DMS53 (cell line): ENCODE results near the gene TECPR2.
"Not testable (repeated sequence)": the region's sequence is repeated elsewhere in the genome, so short reads cannot be mapped to it uniquely, and the experiment has no call there.

ENCODE experiments used
- DNase-seq: peaks from one replicate; lab custom pipeline; 2025; lab: John Stamatoyannopoulos, UW

TECPR2 gene

GRCh38 chr14:102333795-102334705 lies 28.7 kb upstream of the TECPR2 start:
- no peak for DNase-seq

GRCh38 chr14:102335163-102335562 lies 27.6 kb upstream of the TECPR2 start:
- DNase-seq: no peak

GRCh38 chr14:102338724-102339123 lies 24.0 kb upstream of the TECPR2 start:
- DNase-seq: no peak

- DNase-seq: no peak
Measured at GRCh38 chr14:102341566-102341965, 21.2 kb upstream of the TECPR2 start.

- no peak for DNase-seq
Measured at GRCh38 chr14:102342238-102342637, 20.5 kb upstream of the TECPR2 start.

- DNase-seq: no peak
Measured at GRCh38 chr14:102344084-102344483, 18.7 kb upstream of the TECPR2 start.

GRCh38 chr14:102344485-102344884 lies 18.3 kb upstream of the TECPR2 start:
- DNase-seq: no peak

- no peak for DNase-seq
Measured at GRCh38 chr14:102345232-102345631, 17.5 kb upstream of the TECPR2 start.

GRCh38 chr14:102346645-102347044 lies 16.1 kb upstream of the TECPR2 start:
- DNase-seq: no peak

GRCh38 chr14:102348376-102348775 lies 14.4 kb upstream of the TECPR2 start:
- no peak for DNase-seq

GRCh38 chr14:102351023-102351422 lies 11.7 kb upstream of the TECPR2 start:
- DNase-seq: no peak

- not testable (repeated sequence) for DNase-seq
Measured at GRCh38 chr14:102351593-102351992, 11.1 kb upstream of the TECPR2 start.

GRCh38 chr14:102352213-102352612 lies 10.5 kb upstream of the TECPR2 start:
- DNase-seq: no peak

- DNase-seq: no peak
Measured at GRCh38 chr14:102353126-102353619, 9.6 kb upstream of the TECPR2 start.

- no peak for DNase-seq
Measured at GRCh38 chr14:102356280-102356679, 6.5 kb upstream of the TECPR2 start.

GRCh38 chr14:102359341-102359740 lies 3.4 kb upstream of the TECPR2 start:
- no peak for DNase-seq

- DNase-seq: no peak
Measured at GRCh38 chr14:102360388-102360787, 2.4 kb upstream of the TECPR2 start.

- peak; percentile 37 for DNase-seq
Measured at GRCh38 chr14:102362084-102362483, 657 bp upstream of the TECPR2 start.

- peak; percentile 68 for DNase-seq
Measured at GRCh38 chr14:102363182-102363943, 622 bp downstream of the TECPR2 start.

GRCh38 chr14:102370305-102370809 lies 7.6 kb downstream of the TECPR2 start:
- DNase-seq: no peak

GRCh38 chr14:102371361-102371760 lies 8.6 kb downstream of the TECPR2 start:
- DNase-seq: no peak

GRCh38 chr14:102373110-102373509 lies 10.4 kb downstream of the TECPR2 start:
- DNase-seq: no peak

GRCh38 chr14:102374264-102374663 lies 11.5 kb downstream of the TECPR2 start:
- DNase-seq: no peak
